T-helper 1 cell treated with Interleukin-12 subunit alpha and Interleukin-12 subunit beta and Interleukin-4 antibody, amounts not matched to agents 30 ng/mL and 1 ng/mL, for 36 hours (primary cell): Measurements from ENCODE around the gene RAD21L1. TPM values are rescaled to one million over a fixed set of nuclear protein-coding genes. Genes with fewer than 3 reads are reported as not detected.

Experiments used
- intact Hi-C: fragments of 100-400 bp; cut with micrococcal nuclease; formaldehyde crosslinking; loops from one replicate; pipeline ENCODE4 v1.15.1; 2024
- total RNA-seq: library from RNA; stranded (reverse); gene quantifications from 2 replicates; pipeline ENCODE4 v1.2.3, GENCODE V29; 2022

The RAD21L1 gene
- total RNA-seq, 1 donor from 2014 or later = not detected

DNA sequence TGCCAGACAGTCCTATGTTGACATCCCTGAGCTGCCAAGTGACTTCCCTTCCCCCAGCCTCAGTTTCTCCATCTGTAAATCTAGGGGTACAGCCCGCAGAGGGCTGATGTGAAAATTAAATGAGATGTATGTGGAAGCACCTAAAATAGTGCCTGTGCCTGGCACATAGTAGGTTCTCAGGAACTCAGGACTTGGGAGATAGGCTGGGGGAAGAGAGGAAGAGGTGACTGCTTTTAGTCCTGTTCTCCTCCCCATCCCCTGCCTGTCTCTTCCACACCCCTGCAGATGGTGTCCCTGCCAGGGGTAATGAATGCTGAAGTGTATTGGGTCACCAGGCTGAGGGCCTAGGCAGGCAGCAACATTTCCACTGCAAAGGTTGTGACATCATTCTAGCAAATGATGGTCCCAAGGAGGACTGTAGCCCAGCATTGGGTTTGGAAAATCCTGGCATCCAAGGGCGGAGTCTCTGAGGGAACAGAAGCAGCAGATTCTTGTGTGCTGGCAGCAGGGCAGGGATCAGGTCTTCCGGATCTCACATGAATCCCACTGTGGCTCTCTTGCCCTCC, 42.0 kb downstream of the RAD21L1 start:
- intact Hi-C loops = loop anchor here (5.0 kb wide), 1 partner anchor 726 kb away; the partner anchor contains the start of gene CSNK2A1

DNA sequence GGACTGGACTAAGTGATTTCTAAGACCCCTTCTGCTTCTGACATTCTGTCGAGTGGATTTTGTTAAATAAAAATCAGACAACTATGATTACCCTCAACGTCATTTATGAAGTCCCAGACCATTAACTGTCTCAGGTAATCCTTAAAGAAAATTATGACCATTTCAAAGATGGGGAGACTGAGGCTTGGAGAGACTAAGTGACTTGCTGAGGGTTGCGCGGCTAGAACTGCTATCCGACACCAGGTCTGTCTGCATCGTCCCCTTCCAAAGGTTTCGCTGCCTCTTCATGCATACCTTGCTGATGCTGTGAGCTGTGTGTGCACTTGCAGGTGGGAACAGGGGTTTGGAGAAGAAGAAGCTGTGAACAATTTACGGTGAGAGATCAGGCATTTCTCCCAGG, 43.4 kb downstream of the RAD21L1 start:
- intact Hi-C loops = loop anchor here (5.0 kb wide), 1 partner anchor 727 kb away; the partner anchor contains the start of gene CSNK2A1

DNA sequence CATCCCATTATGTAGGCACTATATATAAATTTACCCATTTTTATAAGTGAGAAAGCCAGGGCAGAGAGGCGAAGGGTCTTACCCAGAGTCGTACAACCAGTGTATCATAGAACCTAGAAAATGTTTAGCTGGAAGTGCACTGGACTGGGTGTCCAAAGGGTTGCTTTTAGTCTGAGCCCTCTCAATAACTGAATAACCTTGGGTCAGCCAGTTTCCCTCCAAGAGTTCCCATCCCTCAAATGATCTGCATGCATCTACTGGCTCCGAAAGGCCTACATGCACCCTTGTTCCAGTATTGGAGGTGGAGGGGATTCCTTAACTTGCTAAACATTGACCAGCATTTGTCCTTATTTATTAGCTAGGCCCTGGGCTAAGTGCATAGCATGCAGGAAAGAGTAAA, 44.0 kb downstream of the RAD21L1 start:
- intact Hi-C loops = loop anchor here (5.0 kb wide), 1 partner anchor 728 kb away; the partner anchor contains the start of gene CSNK2A1

DNA sequence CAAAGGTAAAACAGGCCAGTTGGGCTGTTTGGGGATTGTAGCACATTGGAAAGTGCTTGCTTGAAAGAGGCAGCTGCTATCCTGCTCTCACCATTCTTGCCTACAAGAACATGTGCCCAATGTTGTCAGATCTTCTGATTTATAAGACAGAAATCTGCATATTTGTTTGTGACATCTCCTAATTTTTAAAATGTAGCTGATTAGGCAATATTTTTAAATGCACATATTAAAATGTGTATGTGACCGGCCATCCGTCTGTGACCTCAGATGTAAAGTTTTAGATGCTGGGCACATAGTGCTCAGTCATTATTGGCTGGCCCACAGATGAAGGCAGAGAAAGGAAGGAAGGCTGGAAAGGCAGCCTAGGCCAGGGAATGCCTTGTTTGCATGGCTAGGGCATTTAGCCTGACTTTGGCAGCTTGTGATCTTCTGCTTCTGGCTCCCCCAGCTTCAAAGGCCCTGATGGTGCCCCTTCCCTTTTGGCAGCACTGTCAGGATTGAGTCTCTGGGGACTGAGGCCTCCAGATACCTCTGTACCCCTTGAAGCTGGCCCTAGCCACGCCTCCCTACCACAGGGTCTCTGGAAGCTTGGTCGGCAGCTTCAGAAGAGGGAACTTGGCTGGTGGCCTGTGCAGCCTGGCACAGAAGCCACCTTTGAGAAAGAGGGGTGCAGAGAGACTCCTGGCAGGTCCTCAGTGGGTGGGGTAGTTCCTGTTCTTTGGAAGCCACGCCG, 46.7 kb downstream of the RAD21L1 start:
- intact Hi-C loops = no loop called here

DNA sequence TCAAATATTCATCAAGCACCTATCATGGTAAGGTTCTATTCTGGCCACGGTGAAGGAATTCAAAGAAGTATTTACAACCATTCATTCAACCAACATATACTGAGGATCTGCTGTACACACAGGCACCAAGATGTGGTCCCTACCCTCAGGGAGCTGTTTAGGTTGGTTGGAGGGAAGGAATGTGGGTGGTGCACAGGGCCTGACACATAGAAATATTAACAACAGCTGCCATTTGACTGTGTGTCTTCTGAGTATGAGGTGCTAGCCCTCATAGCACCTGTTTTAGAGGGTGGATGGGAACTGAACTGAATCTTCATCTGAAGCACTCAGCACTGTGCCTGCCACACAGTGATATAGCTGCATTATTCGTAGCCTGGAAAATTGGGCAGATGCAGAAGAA, 47.5 kb downstream of the RAD21L1 start:
- intact Hi-C loops = no loop called here

DNA sequence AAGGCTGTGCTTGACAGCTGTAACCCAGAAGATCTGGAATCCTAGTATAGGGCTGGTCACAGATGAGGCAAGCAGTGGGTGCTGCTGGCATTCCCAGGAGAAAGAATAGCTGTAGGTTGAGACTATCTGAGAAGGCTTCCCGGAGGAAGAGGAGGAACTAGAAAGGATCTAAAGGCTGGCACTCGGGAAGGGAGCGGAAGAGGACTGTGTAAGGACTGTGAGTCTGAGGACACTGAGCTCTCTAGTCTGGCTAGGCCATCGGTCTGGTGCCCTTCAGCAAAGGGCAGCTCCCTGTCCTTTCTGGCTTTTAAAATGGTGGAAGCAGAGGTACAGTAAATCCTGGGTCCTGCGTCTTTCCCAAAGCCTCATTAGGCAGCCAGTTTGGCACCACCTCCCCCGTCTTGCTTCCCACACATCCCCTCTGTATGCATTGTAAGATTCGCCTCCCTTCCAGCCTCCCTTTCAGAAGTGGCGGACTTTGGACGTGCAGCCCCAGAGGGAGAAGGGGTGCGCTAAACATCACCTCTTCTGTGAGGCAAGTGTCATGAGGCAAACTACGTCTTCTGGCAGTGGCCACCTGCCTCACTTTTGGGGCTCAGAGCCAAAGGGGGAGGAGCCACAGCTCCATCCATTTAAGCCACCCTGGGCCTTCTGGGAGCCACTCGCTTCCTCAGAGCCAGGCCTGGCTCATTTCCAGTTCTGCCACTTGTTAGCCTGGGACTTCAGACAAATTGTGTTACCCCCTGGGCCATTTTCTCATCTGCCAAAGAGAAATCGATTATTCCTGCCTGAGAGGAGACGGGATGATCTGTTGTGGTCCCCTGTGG, 48.9 kb downstream of the RAD21L1 start:
- intact Hi-C loops = no loop called here

DNA sequence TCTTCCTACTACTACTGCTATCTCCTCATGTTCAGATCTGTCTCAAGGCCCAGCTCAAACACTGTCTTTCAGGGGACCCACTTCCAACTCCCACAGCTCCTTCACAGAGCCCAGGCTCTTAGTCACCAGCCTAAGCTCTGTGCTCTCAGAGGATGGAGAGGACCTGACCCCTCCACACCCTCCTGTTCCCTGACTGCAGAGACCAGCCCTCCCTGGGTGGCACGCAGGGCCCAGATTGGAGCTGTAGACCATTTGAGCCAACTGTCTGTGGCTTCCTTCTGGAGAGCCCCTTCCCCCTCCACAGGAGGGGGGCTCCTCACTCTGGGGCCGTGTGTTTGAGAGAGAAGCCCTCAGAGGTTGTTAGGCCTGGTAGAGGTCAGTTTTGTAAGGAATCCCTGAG, 50.1 kb downstream of the RAD21L1 start:
- intact Hi-C loops = no loop called here

DNA sequence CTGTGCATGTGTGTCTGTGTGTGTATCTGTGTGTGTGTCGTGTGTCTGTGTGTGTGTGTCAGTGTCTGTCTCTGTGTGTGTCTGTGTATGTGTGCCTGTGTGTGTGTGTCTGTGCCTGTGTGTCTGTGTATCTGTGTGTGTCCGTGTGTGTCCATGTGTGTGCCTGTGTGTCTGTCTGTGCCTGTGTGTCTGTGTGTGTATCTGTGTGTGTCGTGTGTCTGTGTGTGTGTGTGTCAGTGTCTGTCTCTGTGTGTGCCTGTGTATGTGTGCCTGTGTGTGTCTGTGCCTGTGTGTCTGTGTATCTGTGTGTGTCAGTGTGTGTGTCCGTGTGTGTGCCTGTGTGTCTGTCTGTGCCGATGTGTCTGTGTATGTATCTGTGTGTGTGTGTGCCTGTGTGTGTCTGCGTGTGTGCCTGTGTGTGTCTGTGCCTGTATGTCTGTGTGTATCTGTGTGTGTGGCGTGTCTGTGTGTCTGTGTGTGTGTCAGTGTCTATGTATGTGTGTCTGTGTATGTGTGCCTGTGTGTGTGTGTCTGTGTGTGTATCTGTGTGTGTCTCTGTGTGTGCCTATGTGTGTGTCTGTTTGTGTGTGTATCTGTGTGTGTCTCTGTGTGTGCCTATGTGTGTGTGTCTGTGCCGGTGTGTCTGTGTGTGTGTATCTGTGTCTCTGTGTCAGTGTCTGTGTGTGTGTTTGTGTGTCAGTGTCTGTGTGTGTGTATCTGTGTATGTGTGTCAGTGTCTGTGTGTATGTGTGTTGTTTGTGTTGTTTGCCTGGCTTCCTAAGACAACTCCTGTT, 51.9 kb downstream of the RAD21L1 start:
- intact Hi-C loops = no loop called here

DNA sequence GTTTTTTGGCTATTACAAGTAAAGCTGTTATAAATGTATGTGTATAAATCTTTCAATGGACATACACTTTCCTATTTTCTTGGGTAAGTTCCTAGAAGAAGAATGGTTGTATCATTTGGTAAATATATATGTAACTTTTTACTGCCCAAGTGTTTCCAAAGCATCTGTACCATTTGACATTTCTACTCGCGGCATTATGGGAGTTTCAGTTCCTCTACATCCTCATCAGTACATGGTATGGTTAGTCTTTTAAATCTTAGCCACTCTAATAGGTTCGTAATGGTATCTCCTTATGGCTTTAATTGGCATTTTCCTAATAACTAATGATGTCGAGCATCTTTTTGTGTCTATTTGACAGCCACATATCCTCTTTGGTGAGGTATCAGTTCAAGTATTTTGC, 53.1 kb downstream of the RAD21L1 start:
- intact Hi-C loops = no loop called here

DNA sequence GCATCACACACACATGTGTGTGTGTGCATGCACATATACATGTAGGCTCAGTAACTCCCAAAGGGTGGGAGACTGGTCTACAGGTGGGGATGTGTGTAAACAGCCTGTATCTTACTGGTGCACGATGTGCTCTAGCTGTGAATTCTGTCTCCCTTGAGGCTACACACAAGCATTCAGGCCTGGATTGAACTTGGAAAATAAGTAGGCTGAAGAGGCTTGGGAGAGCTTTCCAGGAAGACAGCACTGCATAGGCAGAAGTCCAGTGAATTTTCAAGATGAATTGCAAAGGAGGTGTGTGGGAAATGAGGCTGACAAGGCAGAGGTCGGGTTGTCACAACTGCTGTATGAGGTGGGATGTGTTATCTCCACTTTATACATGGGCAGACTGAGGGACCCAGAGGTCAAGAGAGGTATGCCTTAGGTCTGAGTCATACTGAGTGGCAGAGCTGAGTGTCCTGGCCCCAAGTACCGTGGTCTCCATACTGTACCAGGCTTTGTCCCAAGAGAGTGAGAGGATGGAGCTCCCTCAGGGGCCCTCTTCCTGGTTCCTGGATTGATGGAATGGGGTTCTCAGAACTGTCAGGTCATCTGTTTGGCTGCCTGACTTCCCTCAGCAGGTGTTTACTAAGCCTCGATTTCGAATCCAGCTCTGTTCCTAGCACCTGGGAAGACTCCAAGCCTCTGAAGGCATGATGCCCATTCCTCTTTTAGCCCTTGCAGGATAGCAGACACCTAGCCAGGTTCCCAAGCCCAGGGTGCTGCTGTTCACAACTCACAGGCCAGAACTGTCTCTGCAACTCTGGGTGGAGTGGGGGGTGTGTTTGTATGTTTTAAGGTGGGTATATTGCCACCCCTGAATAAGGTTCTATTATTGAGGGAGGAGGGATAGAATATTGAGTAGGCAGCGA, 54.6 kb downstream of the RAD21L1 start:
- intact Hi-C loops = no loop called here

DNA sequence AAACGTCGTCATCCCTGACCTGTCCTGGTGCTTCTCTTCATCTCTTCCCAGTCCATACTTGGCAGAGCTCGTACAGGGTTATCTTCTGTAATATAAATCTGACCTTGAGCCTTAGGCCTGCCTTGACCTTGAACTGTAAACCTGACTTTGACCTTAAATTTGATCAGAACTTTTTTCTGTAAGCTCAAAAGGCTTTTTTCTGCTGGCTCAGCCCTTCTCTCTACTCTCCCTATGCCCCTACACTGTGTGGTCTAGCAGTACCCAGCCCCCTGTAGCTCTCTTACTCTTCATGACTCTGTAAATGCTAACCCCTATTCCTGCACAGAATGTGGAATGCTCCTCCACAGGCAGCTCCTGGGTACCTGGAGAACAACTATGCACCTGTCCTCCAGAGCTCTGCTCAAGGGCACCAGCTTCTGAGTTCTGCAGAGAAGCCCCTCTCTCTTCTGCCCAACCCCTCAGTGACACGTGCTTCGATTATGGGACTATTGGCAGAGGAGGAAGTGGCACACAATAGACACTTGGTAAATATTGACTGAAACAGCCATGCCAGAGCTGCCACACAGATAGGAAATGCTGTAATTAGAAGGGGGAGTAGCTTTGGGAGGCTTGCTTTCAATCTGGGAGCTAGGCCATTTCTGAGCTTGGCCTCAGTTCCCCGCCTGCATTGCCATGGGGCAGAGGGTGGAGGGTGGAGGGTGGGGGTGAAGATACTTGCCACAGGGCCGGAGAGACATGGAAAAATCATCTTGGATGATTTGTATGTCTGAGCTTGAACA, 55.6 kb downstream of the RAD21L1 start:
- intact Hi-C loops = no loop called here

DNA sequence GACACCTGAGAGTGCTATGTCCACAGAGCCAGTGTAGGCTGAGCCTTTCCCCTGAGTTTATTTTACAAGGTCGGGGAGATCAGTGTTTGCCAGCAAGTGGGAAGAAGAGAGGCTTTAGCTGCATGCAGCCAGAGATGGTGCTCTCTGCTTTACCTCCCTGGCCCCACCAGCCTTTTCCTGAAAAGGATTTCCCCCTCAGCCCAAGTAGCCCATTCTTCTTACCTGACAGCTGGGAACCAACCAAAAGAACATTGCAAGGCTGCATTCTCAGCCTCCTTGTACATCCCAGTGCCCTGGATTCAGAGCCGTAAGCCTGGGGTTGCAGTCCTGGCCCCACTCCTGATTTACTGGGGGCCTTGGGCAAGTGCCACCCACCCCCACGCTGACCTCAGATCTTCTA, 57.1 kb downstream of the RAD21L1 start:
- intact Hi-C loops = no loop called here

DNA sequence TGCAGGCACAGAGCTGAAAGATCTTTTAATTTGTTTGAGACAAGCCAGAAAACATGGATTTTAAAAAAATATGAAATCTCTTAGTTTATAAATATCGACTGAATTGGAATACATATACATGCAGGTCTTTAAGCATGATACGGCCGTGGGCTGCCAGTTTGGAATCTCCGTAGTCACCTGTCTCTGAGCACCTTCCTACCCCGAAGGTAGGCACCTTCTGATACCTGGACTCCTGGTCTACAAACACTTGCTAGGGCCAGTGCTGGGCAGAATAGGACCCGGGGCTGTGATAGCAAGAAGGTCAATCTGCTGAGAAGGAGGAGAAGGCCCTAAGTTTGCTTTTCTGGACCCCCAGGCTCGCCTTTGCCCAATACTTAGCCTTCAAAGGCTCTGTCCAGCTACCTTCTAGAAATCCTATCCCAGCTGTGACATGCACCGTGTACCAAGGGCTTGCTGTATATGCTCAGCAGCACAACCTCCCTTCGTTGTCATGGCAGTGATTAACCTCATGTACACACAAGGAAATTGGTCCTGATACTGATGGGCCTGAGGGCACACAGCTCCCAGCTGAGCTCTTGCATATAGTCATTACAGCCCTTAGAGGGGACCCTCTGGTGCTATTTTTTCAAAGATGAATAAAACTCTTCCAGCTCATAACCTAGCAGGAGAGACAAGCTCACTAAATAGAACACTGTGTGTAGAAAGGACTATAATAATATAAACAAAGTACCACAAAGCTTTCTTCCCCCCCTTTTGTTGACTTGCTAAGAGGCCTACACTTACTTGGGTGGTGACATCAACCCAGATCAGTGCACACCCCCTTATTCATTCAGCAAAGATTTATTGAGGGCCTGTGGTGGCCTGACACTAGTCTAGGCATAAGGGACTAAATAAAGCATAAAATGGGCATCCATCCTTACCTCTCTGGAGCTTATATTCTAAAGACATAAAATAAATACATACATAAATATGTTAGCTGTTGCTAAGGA, 58.0 kb downstream of the RAD21L1 start:
- intact Hi-C loops = no loop called here

DNA sequence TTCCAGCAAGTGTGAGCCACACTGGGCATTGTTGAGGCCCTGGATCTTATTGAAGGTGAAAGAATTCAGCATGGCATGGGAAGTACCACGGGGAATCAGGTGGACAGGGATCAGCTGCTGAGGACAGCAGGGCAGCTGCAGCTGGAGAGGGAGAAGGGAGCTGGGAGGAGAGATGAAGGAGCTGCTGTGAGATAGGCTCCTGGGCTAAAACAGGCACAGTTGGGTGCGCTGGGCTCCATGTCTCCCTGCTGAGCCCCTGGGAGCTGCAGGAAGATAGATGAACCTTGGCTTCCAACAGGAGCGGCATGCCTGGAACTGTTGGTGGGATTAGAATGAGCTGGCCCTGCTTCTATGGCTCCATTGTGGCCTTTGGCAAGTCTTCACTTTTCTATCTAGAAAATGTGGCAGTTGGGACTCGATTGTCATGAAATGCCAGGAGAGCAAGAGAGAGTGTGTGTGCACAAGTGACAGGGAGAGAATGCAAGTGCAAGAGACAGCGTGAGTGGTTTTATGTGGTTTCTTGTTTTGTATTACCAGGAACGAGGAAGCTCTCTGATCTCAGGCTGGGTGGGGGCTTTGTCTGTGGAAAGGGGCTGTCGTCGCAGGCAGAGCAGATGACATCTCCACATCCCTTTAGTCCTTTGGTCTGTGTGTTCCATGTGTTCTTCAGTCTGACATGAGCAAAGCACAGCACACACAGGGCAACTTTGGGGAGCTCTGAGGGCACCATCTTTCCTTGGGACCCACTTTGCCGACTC, 60.6 kb downstream of the RAD21L1 start:
- intact Hi-C loops = loop anchor here (1.0 kb wide), 2 partner anchors 15 to 20 kb away; partner anchors contain the start of gene SNPH

DNA sequence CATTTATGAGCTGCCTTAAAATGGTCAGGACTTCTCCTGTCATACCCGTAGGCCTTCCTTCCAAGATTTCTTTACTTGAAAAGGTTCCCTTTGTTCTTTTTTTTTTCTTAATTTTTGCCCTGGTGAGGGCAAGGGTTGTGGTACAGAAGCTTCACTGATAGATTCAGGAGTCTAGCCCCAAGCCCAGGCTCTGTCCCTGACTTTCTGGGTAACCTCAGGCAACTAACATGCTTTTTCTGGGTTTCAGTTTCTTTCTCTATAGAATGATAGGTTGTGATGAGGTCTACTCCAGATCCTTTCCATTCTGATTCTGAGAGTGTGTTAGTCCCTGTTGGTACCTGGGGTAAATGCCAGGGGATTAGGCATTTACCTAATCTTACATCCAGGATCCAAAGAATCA, 61.5 kb downstream of the RAD21L1 start:
- intact Hi-C loops = loop anchor here (1.0 kb wide), 2 partner anchors 14 to 21 kb away; partner anchors contain the start of gene SNPH

DNA sequence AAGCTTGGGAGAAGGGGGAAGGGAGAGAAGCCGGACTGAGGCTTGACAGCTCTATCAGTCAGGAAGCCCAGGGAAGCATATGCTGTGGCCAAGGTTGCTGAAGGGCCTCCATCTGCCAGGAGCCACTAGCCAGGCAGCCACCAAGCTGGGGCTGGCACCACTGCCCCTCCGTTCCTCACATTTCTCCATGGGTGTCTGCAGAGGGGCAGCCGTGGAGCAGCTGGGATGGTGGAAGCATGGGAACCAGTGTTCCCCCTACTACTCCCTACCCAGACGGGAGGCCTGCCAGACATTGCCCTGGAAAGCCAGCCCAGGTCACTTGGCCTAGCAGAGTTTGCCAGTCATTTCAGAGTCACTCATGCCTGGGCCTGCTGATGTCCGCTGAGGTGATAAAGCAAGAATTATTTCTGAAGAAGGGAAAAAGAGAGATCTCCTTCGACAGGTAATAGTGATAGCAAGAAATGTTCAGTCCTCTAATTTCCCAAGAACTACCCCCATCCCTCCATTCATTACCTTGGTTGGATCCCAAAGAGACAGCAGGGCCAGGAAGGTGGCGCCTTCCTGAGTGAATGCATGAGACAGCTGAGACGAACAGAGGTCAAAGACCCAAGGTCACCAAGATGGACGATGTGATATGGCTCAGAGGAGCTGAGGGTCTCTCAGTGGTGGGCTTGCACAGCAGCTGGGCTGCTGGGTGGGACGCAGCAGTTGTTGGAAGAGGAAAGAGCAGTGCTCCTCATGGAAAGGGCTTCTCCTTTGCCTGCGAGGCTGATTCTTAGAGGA, 62.1 kb downstream of the RAD21L1 start:
- intact Hi-C loops = loop anchor here (1.0 kb wide), 2 partner anchors 13 to 22 kb away; partner anchors contain the start of gene SNPH
